NCI-H748 treated with DMSO at 0.1 percent for 48 hours (cell line): ENCODE data around the gene CACNA2D1.
A peak's percentile ranks its signal among the peaks of the same experiment; 100 is the strongest.

Source experiments
- DNase-seq: peaks from one replicate; lab custom pipeline; 2025; lab: John Stamatoyannopoulos, UW

CACNA2D1 gene

GRCh38 chr7:82443547-82444219 lies at the start of gene CACNA2D1:
CACNA2D1 (minus strand) TSS chr7:82443777.
- peak; percentile 78 for DNase-seq

GRCh38 chr7:82481499-82482097 lies 38.0 kb upstream of the CACNA2D1 start:
- DNase-seq, result peak; percentile 29

- no peak for DNase-seq
These were observed 34.3 kb upstream of the CACNA2D1 start for GRCh38 chr7:82477733-82478515.

GRCh38 chr7:82472966-82473365 lies 29.4 kb upstream of the CACNA2D1 start:
- no peak for DNase-seq

GRCh38 chr7:82471351-82472020 lies 27.9 kb upstream of the CACNA2D1 start:
- no peak for DNase-seq

GRCh38 chr7:82469207-82469606 lies 25.6 kb upstream of the CACNA2D1 start:
- DNase-seq, result no peak

- DNase-seq, result no peak
These were observed 24.9 kb upstream of the CACNA2D1 start for GRCh38 chr7:82468435-82468834.

- DNase-seq, result no peak
These were observed 23.4 kb upstream of the CACNA2D1 start for GRCh38 chr7:82467020-82467419.

GRCh38 chr7:82464372-82464771 lies 20.8 kb upstream of the CACNA2D1 start:
- no peak for DNase-seq

GRCh38 chr7:82455295-82455694 lies 11.7 kb upstream of the CACNA2D1 start:
- DNase-seq, result no peak

GRCh38 chr7:82450759-82451158 lies 7.2 kb upstream of the CACNA2D1 start:
- DNase-seq, result no peak

- DNase-seq, result no peak
These were observed 6.3 kb upstream of the CACNA2D1 start for GRCh38 chr7:82449910-82450309.

- DNase-seq, result no peak
These were observed 3.3 kb upstream of the CACNA2D1 start for GRCh38 chr7:82446897-82447296.

GRCh38 chr7:82445271-82445670 lies 1.7 kb upstream of the CACNA2D1 start:
- peak; percentile 54 for DNase-seq

- DNase-seq, result peak; percentile 78
These were observed 788 bp upstream of the CACNA2D1 start for GRCh38 chr7:82444220-82444909.

- DNase-seq, result no peak
These were observed 486 bp downstream of the CACNA2D1 start for GRCh38 chr7:82443036-82443546.

- peak; percentile 65 for DNase-seq
These were observed 1.0 kb downstream of the CACNA2D1 start for GRCh38 chr7:82442492-82443035.

GRCh38 chr7:82441669-82442478 lies 1.7 kb downstream of the CACNA2D1 start:
- DNase-seq, result peak; percentile 43

- no peak for DNase-seq
These were observed 5.1 kb downstream of the CACNA2D1 start for GRCh38 chr7:82438521-82438920.

- DNase-seq, result no peak
These were observed 7.8 kb downstream of the CACNA2D1 start for GRCh38 chr7:82435769-82436168.
